ENCODE data around the gene CAPN12.

CAPN12 gene

DNA sequence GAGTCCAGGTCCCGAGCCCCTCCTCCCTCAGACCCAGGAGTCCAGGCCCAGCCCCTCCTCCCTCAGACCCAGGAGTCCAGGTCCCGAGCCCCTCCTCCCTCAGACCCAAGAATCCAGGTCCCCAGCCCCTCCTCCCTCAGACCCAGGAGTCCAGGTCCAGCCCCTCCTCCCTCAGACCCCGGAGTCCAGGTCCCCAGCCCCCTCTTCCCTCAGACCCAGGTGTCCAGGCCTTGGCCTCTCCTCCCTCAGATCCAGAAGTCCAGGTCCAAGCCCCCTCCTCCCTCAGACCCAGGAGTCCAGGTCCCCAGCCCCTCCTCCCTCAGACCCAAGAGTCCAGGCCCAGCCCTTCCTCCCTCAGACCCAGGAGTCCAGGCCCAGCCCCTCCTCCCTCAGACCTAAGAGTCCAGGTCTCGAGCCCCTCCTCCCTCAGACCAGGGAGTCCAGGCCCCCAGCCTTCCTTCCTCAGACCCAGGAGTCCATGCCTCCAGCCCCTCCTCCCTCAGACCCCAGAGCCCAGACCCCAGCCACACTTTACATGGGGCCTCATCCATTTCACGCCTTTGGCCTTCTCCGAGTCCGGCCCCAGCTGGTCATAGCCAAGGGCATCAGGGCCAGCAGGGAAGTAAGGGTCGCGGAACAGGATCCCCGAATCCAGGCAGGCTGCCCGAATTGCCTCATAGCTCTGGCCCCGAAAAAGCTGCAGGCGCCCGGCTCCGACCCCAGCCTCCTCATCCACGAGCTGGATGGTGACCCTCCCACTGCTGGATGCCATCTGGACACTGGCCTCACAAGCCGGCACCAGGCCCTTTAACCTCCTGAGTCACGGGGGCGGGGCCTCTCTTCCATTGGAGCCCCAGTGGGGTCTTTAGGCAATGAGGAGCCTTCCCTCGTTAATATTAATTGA, 628 bp downstream of the CAPN12 start:
- TF ChIP-seq, protein P1, sequence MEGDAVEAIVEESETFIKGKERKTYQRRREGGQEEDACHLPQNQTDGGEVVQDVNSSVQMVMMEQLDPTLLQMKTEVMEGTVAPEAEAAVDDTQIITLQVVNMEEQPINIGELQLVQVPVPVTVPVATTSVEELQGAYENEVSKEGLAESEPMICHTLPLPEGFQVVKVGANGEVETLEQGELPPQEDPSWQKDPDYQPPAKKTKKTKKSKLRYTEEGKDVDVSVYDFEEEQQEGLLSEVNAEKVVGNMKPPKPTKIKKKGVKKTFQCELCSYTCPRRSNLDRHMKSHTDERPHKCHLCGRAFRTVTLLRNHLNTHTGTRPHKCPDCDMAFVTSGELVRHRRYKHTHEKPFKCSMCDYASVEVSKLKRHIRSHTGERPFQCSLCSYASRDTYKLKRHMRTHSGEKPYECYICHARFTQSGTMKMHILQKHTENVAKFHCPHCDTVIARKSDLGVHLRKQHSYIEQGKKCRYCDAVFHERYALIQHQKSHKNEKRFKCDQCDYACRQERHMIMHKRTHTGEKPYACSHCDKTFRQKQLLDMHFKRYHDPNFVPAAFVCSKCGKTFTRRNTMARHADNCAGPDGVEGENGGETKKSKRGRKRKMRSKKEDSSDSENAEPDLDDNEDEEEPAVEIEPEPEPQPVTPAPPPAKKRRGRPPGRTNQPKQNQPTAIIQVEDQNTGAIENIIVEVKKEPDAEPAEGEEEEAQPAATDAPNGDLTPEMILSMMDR (IDR thresholded peaks at IDR 0.05; ENCODE audit: low read depth, low read length) = no peak
- DNase-seq (ENCODE audit: low read depth in 2 of 2) = no peak
- H3K4me3 ChIP-seq (replicated peaks in 1 of 2; ENCODE audit: low read depth in 2 of 2, low read length in 2 of 2) = no peak overlapping the region

DNA sequence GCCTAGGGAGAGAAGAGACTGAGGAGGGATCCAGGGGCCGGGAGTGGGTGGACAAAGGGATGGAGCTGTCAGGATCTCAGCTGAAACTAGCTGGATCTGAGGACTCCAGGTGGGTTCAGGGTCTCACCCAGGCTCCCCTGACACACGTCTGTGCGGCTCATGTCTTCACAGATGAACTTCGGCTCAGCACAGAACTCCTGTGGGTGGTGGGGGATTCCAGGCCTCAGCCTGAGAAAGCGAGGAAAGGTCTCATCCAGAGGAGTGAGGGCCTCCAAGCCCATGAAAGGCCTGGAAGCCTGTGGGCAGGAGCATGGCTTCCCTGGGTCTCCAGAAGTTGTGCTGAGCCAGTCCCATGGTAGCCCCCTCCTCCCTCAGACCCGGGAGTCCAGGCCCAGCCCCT, 1.4 kb downstream of the CAPN12 start:
- DNase-seq (ENCODE audit: low read depth in 2 of 2) = no peak
- no peak overlapping the region for H3K4me3 ChIP-seq (replicated peaks in 1 of 2; ENCODE audit: low read depth in 2 of 2, low read length in 2 of 2)
- TF ChIP-seq, protein P1 (IDR thresholded peaks at IDR 0.05; ENCODE audit: low read depth, low read length) = no peak

DNA sequence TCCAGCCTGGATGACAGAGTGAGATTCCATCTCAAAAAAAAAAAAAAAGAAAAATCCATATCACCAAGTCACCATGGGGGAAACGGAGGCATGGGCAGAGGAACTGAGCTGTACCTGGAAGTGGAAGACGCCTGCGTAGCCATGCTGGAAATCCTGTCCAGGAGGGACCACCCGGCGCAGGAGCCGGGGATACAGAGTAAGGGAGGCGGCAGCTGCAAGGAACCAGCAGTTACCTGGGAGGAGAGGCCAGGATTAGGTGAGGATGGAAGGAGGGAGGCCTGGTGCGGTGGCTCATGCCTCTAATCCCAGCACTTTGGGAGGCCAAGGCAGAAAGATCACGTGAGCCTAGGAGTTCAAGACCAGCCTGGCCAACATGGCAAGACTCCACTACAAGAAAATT, 2.0 kb downstream of the CAPN12 start:
- no peak for DNase-seq (ENCODE audit: low read depth in 2 of 2)

DNA sequence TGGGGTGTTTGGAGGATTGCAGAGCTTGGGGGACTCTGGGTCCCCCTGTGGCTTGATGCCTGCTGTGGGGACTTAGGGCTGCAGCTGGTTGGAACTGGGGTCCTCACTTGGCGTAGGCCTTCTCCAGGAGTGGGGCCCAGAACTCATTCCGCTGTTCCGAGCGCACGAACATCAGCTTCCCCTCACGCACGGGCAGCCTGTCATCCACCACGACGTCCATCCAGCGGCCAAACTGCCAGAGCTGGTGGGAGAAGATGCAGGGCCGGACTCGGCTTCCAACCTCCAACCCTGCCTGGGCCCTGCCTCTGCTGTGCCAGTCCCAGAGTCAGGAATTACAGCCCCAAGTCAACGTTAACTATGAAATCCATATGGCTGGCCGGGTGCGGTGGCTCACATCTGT, 2.6 kb downstream of the CAPN12 start:
- DNase-seq (ENCODE audit: low read depth in 2 of 2) = no peak
- no peak overlapping the region for H3K4me3 ChIP-seq (replicated peaks in 1 of 2; ENCODE audit: low read depth in 2 of 2, low read length in 2 of 2)
- TF ChIP-seq, protein P1 (IDR thresholded peaks at IDR 0.05; ENCODE audit: low read depth, low read length) = no peak

More for the DNA sequence above, 2.0 kb downstream of the CAPN12 start:
- H3K4me3 ChIP-seq (replicated peaks in 1 of 2; ENCODE audit: low read depth in 2 of 2, low read length in 2 of 2) = no peak overlapping the region
- TF ChIP-seq, protein P1 (IDR thresholded peaks at IDR 0.05; ENCODE audit: low read depth, low read length) = no peak

DNA sequence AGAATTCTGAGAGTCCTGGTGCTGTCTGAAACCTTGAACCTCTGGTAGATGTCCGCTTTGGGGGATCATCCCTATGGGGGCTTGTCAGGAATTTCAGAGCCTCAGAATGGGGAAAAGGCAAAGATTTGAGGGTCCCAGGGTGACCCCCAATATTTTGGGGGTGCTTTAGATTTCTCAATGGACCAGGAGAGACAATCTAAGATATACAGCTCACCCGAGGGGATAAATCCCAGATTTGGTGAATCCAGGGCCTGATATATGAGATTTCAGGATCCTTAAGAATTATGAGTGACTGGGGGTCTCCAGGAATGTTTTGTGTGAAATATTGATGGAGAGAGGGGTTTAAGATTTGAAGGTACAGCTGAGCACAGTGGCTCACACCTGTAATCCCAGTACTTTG, 3.3 kb downstream of the CAPN12 start:
- TF ChIP-seq, protein P1 (IDR thresholded peaks at IDR 0.05; ENCODE audit: low read depth, low read length) = no peak

DNA sequence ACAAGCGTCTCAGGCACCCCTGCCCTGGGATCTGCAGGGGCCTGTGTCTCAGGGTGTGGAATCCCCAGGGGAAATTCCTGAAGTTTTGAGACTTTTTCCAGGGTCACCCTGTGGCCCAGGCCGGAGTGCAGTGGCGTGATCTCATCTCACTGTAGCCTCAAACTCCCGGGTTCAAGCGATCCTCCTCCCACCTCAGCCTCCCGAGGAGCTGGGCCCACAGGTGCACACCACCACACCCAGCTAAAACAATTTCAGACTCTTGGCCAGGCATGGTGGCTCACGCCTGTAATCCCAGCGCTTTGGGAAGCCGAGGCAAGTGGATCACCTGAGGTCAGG, 4.0 kb downstream of the CAPN12 start:
- TF ChIP-seq, protein P1 (IDR thresholded peaks at IDR 0.05; ENCODE audit: low read depth, low read length) = no peak
- no peak for DNase-seq (ENCODE audit: low read depth in 2 of 2)
- H3K4me3 ChIP-seq (replicated peaks in 1 of 2; ENCODE audit: low read depth in 2 of 2, low read length in 2 of 2) = no peak overlapping the region

More for the DNA sequence above, 3.3 kb downstream of the CAPN12 start:
- DNase-seq (ENCODE audit: low read depth in 2 of 2) = no peak
- H3K4me3 ChIP-seq (replicated peaks in 1 of 2; ENCODE audit: low read depth in 2 of 2, low read length in 2 of 2) = no peak overlapping the region
